CD4-positive, alpha-beta T cell (primary cell): Measurements from ENCODE around the gene TRAFD1. TPM values are rescaled to one million over a fixed set of nuclear protein-coding genes. Genes with fewer than 3 reads are reported as not detected.

Experiments used
- ATAC-seq: fragments of 200-7000 bp; cut with Tn5 transposase; one replicate; pipeline ENCODE4 v1.10.0; 2022; ENCODE audit warnings: mild to moderate bottlenecking; ENCODE audit not compliant: poor library complexity
- CTCF ChIA-PET: fragments of 350-600 bp; sonication (Branson Sonifier 250); formaldehyde crosslinking; loops from one replicate; lab custom pipeline; 2021; ENCODE audit warnings: antibody characterized with exemption, inconsistent platforms; lab: Charles Lee
- POLR2A ChIA-PET: fragments of 350-600 bp; sonication (Branson Sonifier 250); formaldehyde crosslinking; loops from one replicate; lab custom pipeline; 2021; ENCODE audit warnings: antibody characterized with exemption, inconsistent platforms; lab: Charles Lee
- DNase-seq, 14 experiments: peaks; one replicate each; pipeline ENCODE4 v3.0.0-alpha.2; 2013 to 2020; ENCODE audit warnings: mixed read lengths in 2 of 14
- H3K27ac ChIP-seq, 2 donors: one replicate each; pipeline versions ENCODE4 v1.5.1 to v1.7.0; 2013; ENCODE audit warnings: low read length in 2 of 2, low read depth in 1 of 2, mild to moderate bottlenecking in 1 of 2
- H3K27me3 ChIP-seq, 2 experiments: 1 replicate in 1 of 2; 2 replicates in 1 of 2; pipeline versions ENCODE4 v1.6.1 to v1.7.0; 2013; ENCODE audit warnings: low read length in 2 of 2, control low read depth in 1 of 2, mild to moderate bottlenecking in 1 of 2, moderate library complexity in 1 of 2; ENCODE audit not compliant: insufficient read depth in 2 of 2, control insufficient read depth in 1 of 2
- H3K36me3 ChIP-seq: one replicate; pipeline ENCODE4 v1.6.1; 2013; ENCODE audit warnings: low read length, control low read depth; ENCODE audit not compliant: insufficient read depth
- H3K4me1 ChIP-seq: one replicate; pipeline ENCODE4 v1.6.1; 2013; ENCODE audit warnings: low read length, control low read depth; ENCODE audit not compliant: insufficient read depth
- H3K4me3 ChIP-seq: one replicate; pipeline ENCODE4 v1.5.1; 2013; ENCODE audit warnings: mild to moderate bottlenecking, low read length, moderate library complexity
- H3K9me3 ChIP-seq, 2 experiments: 1 replicate in 1 of 2; 2 replicates in 1 of 2; pipeline versions ENCODE4 v1.6.1 to v1.7.0; 2013; ENCODE audit warnings: low read length in 2 of 2, mild to moderate bottlenecking in 2 of 2, control low read depth in 1 of 2, moderate library complexity in 1 of 2; ENCODE audit not compliant: control insufficient read depth in 1 of 2, insufficient read depth in 1 of 2
- H3K27ac Mint-ChIP-seq: one replicate; pipeline ENCODE4 v1.8.0; 2020; ENCODE audit warnings: mixed read lengths
- H3K27me3 Mint-ChIP-seq: one replicate; pipeline ENCODE4 v1.8.0; 2021; ENCODE audit warnings: mixed read lengths
- H3K36me3 Mint-ChIP-seq: one replicate; pipeline ENCODE4 v1.8.0; 2021; ENCODE audit warnings: low read depth, mixed read lengths
- H3K4me1 Mint-ChIP-seq: one replicate; pipeline ENCODE4 v1.8.0; 2021; ENCODE audit warnings: low read depth, mixed read lengths
- H3K4me3 Mint-ChIP-seq: one replicate; pipeline ENCODE4 v1.8.0; 2020; ENCODE audit warnings: mild to moderate bottlenecking, mixed read lengths
- H3K9me3 Mint-ChIP-seq: one replicate; pipeline ENCODE4 v1.8.0; 2020; ENCODE audit warnings: mixed read lengths
- intact Hi-C, 2 experiments: fragments of 100-400 bp; cut with DNase I in 1 of 2; cut with micrococcal nuclease in 1 of 2; formaldehyde crosslinking; loops; one replicate each; pipeline versions ENCODE4 v1.15.1 to v1.9.0; 2023 to 2025; cut with DNase I, micrococcal nuclease
- total RNA-seq, 174 experiments: library from RNA in 2 of 174; stranded (reverse) in 2 of 174; gene quantifications; one replicate each; pipeline ENCODE4 v1.2.3 and lab custom pipeline; 2021 to 2026
- TF ChIP-seq, protein P1 (sequence below): fragments of 200-600 bp; IDR thresholded peaks from one replicate; pipeline ENCODE4 v1.8.0; 2022; ENCODE audit warnings: antibody characterized with exemption, mild to moderate bottlenecking

The TRAFD1 gene
- total RNA-seq, 2 experiments from 2014 or later = 19.6 to 20.4 TPM

- ChIA-PET POLR2A (no interaction called here), CTCF (no interaction called here)
- Mint-ChIP-seq H3K27me3 (no peaks in the 10 kb centered on the region), H3K4me1 (no peaks in the 10 kb centered on the region), H3K9me3 (no peaks in the 10 kb centered on the region), H3K4me3 (no peak overlapping the region), H3K36me3 (peaks cover 30% of the 10 kb centered on the region), H3K27ac (no peak overlapping the region)
- peaks cover 0 to 1% of the 10 kb centered on the region in 2 experiments for H3K9me3 ChIP-seq
- TF ChIP-seq, protein P1, sequence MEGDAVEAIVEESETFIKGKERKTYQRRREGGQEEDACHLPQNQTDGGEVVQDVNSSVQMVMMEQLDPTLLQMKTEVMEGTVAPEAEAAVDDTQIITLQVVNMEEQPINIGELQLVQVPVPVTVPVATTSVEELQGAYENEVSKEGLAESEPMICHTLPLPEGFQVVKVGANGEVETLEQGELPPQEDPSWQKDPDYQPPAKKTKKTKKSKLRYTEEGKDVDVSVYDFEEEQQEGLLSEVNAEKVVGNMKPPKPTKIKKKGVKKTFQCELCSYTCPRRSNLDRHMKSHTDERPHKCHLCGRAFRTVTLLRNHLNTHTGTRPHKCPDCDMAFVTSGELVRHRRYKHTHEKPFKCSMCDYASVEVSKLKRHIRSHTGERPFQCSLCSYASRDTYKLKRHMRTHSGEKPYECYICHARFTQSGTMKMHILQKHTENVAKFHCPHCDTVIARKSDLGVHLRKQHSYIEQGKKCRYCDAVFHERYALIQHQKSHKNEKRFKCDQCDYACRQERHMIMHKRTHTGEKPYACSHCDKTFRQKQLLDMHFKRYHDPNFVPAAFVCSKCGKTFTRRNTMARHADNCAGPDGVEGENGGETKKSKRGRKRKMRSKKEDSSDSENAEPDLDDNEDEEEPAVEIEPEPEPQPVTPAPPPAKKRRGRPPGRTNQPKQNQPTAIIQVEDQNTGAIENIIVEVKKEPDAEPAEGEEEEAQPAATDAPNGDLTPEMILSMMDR = no peak
- H3K4me1 ChIP-seq = no peaks in the 10 kb centered on the region
- H3K27me3 ChIP-seq = no peaks in the 10 kb centered on the region
- no peak overlapping the region for H3K27ac ChIP-seq
- ATAC-seq = no peak
- intact Hi-C loops = no loop called here
- peak in 1 of 14 experiments; percentile 27 for DNase-seq
- no peak overlapping the region for H3K4me3 ChIP-seq
- peaks cover 35% of the 10 kb centered on the region for H3K36me3 ChIP-seq
Measured at GRCh38 chr12:112167031-112167461, 41.7 kb downstream of the TRAFD1 start.

DNA sequence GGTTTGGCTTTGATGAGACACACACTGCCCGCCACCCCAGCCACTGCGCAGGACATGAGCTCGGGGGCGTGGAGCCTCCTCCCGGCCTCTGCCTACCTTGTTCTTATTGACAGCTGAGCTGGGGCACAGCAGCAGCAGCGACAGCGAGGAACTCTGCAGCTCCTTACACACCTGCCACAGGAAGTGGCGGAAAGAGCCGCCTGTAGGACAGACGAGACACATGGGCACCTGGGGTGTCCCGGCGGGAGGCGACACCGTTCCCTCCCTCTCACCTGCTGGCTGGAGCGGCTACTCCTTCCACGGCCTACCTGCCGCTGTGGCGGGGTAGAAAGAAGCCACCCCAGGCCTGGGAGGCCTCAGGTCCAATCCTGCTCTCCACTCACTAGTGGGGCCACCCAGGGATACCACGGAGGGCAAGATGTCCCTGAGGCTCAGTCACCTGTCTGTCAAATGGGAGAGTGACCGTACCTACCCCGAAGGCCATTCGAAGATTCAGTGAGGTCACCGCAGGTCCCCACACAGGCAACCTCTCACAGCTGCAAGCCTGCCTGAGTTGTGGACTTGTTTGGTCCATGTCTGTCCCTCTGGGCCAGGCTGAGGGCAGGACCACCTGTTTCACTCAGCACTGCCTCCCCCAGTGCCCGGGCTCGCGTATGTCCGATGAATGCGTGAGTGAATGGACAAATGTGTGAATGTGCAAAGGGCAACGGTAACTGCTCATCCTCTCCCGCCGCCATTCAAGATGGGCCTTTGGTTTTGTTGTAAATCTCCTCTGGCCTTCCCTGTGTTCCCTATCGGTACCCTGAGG, 42.6 kb downstream of the TRAFD1 start:
- POLR2A ChIA-PET = no interaction called here
- H3K36me3 Mint-ChIP-seq = peaks cover 27% of the 10 kb centered on the region

GRCh38 chr12:112168561-112168971, 43.2 kb downstream of the TRAFD1 start:
- no peak overlapping the region for H3K4me3 Mint-ChIP-seq
- TF ChIP-seq, protein P1 = no peak
- H3K36me3 Mint-ChIP-seq = peaks cover 21% of the 10 kb centered on the region
- ATAC-seq (no peak), DNase-seq (peak in 1 of 14 experiments; percentile 27)
- ChIA-PET CTCF (no interaction called here), POLR2A (no interaction called here)
- H3K4me1 ChIP-seq = no peaks in the 10 kb centered on the region
- no peaks in the 10 kb centered on the region for H3K4me1 Mint-ChIP-seq
- intact Hi-C loops = no loop called here
- no peak overlapping the region for H3K27ac Mint-ChIP-seq
- H3K27me3 Mint-ChIP-seq = no peaks in the 10 kb centered on the region
- H3K9me3 ChIP-seq = no peaks in the 10 kb centered on the region
- H3K36me3 ChIP-seq = peaks cover 29% of the 10 kb centered on the region
- no peaks in the 10 kb centered on the region for H3K9me3 Mint-ChIP-seq
- H3K4me3 ChIP-seq = no peak overlapping the region
- H3K27me3 ChIP-seq = no peaks in the 10 kb centered on the region
- no peak overlapping the region for H3K27ac ChIP-seq

More for the DNA sequence above, 42.6 kb downstream of the TRAFD1 start:
- no peaks in the 10 kb centered on the region for H3K9me3 ChIP-seq
- H3K4me3 Mint-ChIP-seq = no peak overlapping the region
- no peaks in the 10 kb centered on the region for H3K27me3 ChIP-seq
- no peaks in the 10 kb centered on the region for H3K9me3 Mint-ChIP-seq
- CTCF ChIA-PET = no interaction called here
- TF ChIP-seq, protein P1 = no peak
- H3K4me3 ChIP-seq = no peak overlapping the region
- peaks cover 33% of the 10 kb centered on the region for H3K36me3 ChIP-seq
- no peak overlapping the region for H3K27ac ChIP-seq
- H3K27me3 Mint-ChIP-seq = no peaks in the 10 kb centered on the region
- ATAC-seq (no peak), DNase-seq (peak in 1 of 14 experiments; percentile 28)
- intact Hi-C loops = no loop called here
- no peaks in the 10 kb centered on the region for H3K4me1 Mint-ChIP-seq
- no peak overlapping the region for H3K27ac Mint-ChIP-seq
- H3K4me1 ChIP-seq = no peaks in the 10 kb centered on the region
